ENCODE measurements around the gene SHC2. TPM values are rescaled to one million over a fixed set of nuclear protein-coding genes. Genes with fewer than 3 reads are reported as not detected.

Gene SHC2
- total RNA-seq (2014; rRNA removed; shearing (Covaris generic)) = 2.1 and 2.3 TPM in 2 replicates

GRCh38 chr19:460877-461720 lies at the start of gene SHC2:
TSS of gene SHC2 (minus strand) at chr19:461033. CDS start at chr19:460996, 37 bp downstream.

GRCh38 chr19:507286-508203 lies 46.7 kb upstream of the SHC2 start, which contains the start of gene TPGS1:
TSS of gene TPGS1 (plus strand) at chr19:507497. CDS start at chr19:507507, 10 bp downstream.

GRCh38 chr19:496112-496665 lies 35.4 kb upstream of the SHC2 start, which contains the start of gene MADCAM1:
TSS of gene MADCAM1 (plus strand) at chr19:496486. CDS start at chr19:496500, 14 bp downstream.

GRCh38 chr19:408902-409515 lies 51.8 kb downstream of the SHC2 start, which contains the start of gene C2CD4C:
TSS of gene C2CD4C (minus strand) at chr19:409147. CDS start at chr19:408361, 786 bp downstream.

Small RNAs within 50 kb of the gene (small RNA-seq; reads per million reads assigned to genes)
- gene RNA5SP462 = 4.4 reads per million, percentile 83 among the genes with 10 or more reads in this experiment

Other genes with a start within 250 kb of the SHC2 start
- 102 TPM in 2 replicates for gene PLPP2, start 169.6 kb downstream of the SHC2 start, total RNA-seq (2014; rRNA removed; shearing (Covaris generic))
- 17.9 and 29.4 TPM in 2 replicates for gene MIER2, start 116.2 kb downstream of the SHC2 start, total RNA-seq (2014; rRNA removed; shearing (Covaris generic))
- 0.58 and 0.98 TPM in 2 replicates for gene C2CD4C, start 51.9 kb downstream of the SHC2 start, total RNA-seq (2014; rRNA removed; shearing (Covaris generic))
- 0.08 TPM in 1 of 2 replicates, not detected in the other for gene MADCAM1, start 35.5 kb upstream of the SHC2 start, total RNA-seq (2014; rRNA removed; shearing (Covaris generic))
- 43.4 and 51.0 TPM in 2 replicates for gene TPGS1, start 46.5 kb upstream of the SHC2 start, total RNA-seq (2014; rRNA removed; shearing (Covaris generic))
- gene CDC34, start 70.7 kb upstream of the SHC2 start, total RNA-seq (2014; rRNA removed; shearing (Covaris generic)) = 139 and 153 TPM in 2 replicates
- 0.19 and 2.0 TPM in 2 replicates for gene GZMM, start 83.0 kb upstream of the SHC2 start, total RNA-seq (2014; rRNA removed; shearing (Covaris generic))
- 466 and 497 TPM in 2 replicates for gene BSG, start 111.6 kb upstream of the SHC2 start, total RNA-seq (2014; rRNA removed; shearing (Covaris generic))
- gene HCN2, start 128.8 kb upstream of the SHC2 start, total RNA-seq (2014; rRNA removed; shearing (Covaris generic)) = 0.45 and 0.75 TPM in 2 replicates
- 46.5 and 59.4 TPM in 2 replicates for gene POLRMT, start 172.5 kb upstream of the SHC2 start, total RNA-seq (2014; rRNA removed; shearing (Covaris generic))
- gene FGF22, start 178.8 kb upstream of the SHC2 start, total RNA-seq (2014; rRNA removed; shearing (Covaris generic)) = 0.91 and 1.0 TPM in 2 replicates
- 91.1 and 92.3 TPM in 2 replicates for gene RNF126, start 202.2 kb upstream of the SHC2 start, total RNA-seq (2014; rRNA removed; shearing (Covaris generic))
- gene FSTL3, start 215.4 kb upstream of the SHC2 start, total RNA-seq (2014; rRNA removed; shearing (Covaris generic)) = 71.8 and 87.6 TPM in 2 replicates
- not detected in 2 replicates for gene PRSS57, start 234.4 kb upstream of the SHC2 start, total RNA-seq (2014; rRNA removed; shearing (Covaris generic))
- gene PALM, start 247.9 kb upstream of the SHC2 start, total RNA-seq (2014; rRNA removed; shearing (Covaris generic)) = 4.7 and 5.1 TPM in 2 replicates